GM18909 (cell line): Measurements from ENCODE around the gene UGT8.
"Not testable (repeated sequence)": the region's sequence is repeated elsewhere in the genome, so short reads cannot be mapped to it uniquely, and the experiment has no call there.

Experiments
- ATAC-seq: cut with Tn5 transposase; IDR thresholded peaks from one replicate; pipeline ENCODE4 v1.9.1; 2021; ENCODE audit warnings: mild to moderate bottlenecking; ENCODE audit not compliant: unreplicated experiment, poor library complexity

UGT8 gene, protein sequence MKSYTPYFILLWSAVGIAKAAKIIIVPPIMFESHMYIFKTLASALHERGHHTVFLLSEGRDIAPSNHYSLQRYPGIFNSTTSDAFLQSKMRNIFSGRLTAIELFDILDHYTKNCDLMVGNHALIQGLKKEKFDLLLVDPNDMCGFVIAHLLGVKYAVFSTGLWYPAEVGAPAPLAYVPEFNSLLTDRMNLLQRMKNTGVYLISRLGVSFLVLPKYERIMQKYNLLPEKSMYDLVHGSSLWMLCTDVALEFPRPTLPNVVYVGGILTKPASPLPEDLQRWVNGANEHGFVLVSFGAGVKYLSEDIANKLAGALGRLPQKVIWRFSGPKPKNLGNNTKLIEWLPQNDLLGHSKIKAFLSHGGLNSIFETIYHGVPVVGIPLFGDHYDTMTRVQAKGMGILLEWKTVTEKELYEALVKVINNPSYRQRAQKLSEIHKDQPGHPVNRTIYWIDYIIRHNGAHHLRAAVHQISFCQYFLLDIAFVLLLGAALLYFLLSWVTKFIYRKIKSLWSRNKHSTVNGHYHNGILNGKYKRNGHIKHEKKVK

DNA sequence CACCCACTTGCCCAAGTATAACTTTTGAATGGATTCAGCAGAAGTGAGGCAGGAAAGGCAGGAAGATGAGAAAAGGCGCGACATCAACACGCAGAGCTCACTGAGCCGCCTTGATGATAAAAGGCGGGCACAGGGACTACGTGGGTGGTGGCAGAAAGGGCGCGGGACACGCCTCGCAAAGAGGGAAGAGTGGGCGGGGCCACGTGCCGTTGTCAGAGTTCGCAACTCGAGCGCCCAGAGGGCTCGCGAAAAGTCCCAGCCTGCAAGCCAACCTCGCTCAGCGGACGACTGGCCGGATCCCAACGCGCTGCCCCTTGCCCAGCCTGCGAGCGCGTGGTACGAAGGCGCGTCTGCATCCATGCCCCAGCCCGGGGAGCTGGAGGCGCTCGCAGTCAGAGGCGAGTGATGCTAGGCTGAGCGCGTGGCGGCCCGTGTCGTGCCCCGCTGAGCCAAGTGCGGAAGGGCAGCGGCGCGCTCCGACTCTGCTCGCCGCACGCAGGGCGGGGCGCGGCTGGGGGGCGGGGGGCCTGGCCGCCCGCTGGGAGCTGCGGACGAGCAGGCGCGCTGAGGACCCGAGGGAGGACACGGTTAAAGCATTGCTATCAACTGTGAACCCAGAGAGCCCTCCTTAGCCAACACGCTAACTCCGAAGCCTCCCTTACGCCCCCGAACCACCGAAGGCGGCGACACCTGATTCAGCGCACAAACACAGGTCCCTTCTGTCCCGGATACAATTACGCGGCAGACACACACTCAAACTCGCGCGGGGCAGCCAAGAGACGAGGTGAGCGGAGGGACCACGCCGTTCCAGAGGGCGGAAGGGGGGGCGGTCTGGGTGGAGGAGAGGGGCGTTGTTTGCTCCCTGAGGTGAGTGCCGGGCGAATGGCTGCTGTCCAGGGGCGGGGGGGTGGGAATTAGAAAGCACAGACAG lies at the start of gene UGT8:
TSS of gene UGT8 (plus strand) at position 617 of the 931 bp plus-strand sequence. CDS start 24,074 bp downstream, outside the sequence.
- ATAC-seq = peak; percentile 55

DNA sequence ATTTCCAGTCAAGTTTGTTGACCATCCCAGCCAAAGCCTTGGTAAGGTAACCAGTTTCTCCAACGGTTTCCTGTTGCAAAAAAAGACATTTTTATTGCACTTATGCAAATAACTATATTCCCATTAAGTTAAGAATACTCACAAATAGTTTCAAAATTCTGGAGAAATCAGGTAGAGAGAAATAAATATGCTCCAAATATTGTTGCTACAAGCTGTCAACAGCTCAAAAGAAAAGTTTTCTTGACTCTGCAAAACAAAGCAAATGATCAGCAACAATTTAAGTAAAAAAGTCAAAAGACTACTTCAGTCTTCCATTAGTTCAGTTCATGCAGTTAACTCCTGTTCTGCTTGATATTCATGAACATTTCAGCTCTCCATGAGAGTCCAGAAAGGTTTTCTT lies 49.0 kb upstream of the UGT8 start:
- ATAC-seq = no peak

DNA sequence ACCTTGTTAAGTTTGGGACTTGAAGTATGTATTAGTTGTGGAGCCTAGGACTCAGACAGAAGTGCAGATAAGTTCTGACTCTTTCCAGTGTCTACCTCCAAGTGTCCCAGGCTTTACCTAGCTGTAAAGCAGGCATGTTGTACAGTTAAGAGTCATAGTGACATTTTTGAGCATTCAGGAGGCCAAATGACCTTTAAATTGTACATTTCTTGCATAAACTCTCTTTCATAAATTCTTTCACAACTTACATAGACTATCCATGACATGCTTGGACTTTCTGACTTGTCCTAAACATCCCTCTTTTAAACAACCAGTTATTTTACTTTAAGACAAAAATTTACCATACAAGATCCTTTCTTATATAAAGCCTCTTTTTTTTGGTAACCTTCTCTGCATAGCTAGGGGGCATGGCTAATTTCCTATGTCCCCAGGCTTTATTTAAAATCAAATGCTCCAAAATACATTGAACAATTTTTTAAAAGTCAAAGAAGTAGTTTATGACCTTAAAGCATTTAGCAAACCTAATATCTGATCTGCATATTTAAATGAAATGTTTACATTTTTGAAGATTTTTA lies 40.1 kb upstream of the UGT8 start:
- ATAC-seq = no peak

DNA sequence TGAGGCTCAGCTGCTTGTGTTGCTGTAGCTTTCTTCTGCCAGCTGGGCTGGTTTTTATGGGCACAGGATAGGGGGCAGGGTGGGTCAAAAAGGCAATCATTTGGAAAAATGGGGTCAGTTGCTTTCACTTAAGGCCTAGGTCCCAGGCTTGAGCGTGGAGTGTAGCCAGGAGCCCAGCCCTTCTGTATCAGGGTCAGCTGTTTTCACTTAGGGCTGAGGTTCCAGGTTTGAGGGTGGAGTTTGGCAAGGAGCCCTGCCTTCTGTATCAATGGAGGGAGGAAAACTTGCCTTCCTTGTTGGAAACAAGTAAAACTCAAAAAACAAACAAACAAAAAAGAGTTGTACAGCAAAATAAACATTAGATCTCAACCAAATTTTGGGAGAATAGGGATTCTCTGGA lies 37.0 kb upstream of the UGT8 start:
- no peak for ATAC-seq

DNA sequence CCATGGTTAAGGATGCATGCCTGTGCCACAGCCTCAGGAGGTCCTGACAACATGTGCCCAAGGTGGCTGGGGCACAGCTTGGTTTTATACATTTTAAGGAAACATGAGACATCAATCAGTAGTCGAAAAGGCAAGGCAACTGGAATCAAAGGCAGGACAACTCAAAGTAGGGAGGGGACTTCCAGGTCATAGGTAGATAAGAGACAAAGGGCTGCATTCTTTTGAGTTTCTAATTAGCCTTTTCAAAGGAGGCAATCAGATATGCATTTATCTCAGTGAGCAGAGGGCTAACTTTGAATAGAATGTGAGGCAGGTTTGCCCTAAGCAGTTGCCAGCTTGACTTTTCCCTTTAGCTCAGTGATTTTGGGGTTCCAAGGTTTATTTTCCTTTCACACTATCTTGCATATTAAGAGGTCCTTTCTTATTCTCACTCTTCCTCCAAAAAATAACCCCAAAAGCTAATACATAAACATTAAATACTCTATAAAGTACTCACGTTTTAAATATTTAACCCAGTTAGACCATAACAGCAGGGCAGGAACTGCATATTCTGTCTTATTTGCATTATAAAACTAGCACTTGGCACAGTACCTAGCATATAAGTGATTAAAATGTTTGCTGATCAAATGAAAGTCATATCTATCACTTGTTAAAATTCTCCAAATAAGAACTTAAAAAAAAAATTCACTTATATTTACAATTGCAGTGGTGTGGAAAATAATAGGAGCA lies 36.3 kb upstream of the UGT8 start:
- ATAC-seq = no peak

DNA sequence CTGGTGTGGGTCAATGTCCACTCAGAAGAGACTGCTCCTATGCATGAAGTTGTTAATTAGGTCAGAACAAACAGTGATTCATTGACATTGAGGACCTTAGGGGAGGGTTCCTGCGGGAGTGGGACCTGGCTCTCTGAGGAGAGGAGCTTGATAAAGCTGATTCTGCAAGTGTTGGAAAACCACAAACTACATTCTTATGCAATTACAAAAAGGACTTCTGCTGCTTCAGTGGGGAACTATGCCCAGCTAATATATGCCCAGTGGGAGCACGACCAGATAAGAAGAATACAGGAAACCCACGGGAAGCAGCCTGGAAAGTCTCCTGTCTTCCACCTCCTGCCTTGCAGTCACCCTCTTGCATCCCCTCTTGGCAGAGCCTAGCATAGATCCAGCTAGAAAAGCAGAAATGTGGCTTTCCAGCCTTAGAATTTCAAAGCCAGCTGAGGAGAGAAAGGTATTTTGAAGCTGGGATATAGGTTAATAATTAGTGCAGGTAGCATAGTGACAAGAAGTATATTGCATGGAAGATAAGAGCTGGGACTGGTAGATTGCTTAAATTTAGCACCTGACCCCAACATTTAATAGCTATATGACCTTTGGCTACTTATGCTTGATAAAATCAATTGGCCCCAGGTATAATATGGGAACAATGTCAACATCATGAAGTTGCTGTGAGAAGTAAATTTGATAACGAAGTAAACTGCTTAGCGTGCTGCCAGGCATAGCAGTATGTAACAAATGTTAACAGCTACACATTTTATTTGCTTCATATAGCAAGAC lies 34.9 kb upstream of the UGT8 start:
- no peak for ATAC-seq

DNA sequence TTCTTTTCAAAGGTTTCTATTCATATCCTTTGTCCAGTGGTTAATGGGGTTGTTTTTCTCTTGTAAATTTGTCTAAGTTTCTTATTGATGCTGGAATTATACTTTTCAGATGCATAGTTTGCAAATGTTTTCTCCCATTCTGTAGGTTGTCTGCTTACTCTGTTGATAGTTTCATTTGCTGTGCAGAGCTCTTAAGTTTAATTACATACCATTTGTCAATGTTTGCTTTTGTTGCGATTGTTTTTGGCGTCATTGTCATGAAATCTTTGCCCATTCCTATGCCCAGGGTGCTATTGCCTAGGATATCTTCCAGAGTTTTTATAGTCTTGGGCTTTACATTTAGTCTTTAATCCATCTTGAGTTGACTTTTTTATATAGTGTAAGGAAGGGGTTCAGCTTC lies 21.2 kb upstream of the UGT8 start:
- ATAC-seq = no peak

DNA sequence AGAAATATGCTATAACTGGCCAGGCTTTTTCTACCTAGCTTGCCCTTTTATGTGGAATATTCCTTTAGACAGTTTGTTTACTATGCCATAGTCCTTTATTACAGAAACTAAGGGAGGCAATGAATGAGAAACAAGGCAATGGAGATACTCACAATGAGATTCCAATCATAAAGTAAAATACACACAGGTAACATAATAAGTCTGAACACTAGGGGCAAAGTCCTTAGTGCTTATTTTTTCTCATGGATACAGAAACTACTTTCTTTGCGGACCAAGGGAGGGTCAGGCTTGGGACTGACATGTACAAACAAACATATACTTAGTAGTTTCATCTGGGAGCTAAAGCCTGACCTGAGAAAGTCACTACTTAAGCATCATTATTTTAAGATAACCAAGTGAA lies 16.0 kb upstream of the UGT8 start:
- ATAC-seq = no peak

DNA sequence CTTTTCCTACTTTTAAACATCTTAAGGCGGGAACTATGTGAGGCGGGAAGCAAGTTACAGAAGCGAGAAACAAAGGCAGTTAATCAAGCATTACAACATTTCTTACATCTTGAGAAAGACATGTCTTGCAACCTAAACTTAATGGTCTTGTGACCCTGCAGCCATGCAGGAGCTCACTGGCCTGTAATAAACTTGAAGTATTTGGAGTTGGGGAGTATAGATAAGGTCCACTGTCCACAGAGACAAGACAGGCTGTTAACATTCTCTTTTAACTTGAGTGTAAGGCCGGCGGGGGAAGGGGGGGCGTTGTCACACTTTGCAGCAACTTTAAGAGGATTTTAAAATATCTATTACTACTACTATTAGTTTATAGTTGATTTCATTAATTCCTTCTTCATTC lies 10.3 kb upstream of the UGT8 start:
- no peak for ATAC-seq

DNA sequence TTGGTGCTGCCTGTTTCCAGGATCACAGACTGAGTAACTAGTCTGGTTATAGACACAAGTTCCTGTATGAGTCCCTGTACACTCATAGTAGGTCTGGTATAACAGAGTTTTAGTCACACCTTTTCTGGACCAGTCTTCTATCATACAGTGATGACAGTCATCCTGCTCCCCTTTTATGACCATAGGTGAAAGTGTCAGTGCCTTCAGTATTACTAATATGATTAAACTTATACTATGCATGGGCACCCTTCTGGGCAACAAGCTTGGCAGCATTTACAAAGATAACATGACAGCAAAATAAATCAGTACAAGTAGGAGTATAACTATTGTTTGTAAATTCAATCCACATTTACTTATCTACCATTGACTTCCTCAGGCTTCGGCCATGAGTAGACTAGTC lies 8.2 kb upstream of the UGT8 start:
- ATAC-seq = not testable (repeated sequence)

DNA sequence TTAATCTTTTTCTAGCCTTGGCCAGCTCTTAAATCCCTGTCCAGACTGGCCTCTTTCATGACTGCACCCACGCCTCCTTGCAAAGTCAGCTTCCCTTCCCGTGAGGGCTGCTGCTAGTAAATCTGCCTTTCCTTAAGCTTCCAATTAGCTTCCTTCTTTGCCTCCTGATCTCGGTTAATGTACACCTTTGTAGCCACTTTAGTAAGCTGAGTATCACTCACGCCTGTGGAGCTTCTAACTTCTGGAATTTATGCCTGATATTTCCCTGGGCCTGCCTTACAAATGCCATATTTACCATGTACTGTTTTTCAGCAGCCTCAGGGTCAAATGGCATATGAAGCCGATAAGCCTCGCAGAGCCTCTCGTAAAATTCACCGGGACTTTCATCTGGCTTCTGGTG lies 5.1 kb upstream of the UGT8 start:
- no peak for ATAC-seq

DNA sequence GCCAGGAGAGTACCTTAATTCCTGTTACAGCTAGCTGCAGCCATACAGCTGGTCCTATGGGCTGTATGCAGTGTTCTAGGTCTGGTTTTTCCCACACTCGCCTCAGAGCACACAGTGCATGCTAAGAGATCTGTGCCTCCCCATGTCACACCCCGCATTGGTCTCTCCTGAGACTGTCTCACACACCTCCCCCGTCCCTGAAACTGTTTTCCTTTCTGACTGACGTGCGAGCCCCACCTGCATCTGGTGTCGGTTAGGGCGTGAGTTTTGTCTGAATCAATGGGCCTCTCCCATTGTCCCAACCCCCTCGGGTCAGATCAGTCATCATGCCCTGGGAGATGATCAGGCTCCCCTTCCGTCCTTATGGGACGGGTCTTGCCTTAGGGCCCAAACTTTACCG lies 3.4 kb upstream of the UGT8 start:
- no peak for ATAC-seq

DNA sequence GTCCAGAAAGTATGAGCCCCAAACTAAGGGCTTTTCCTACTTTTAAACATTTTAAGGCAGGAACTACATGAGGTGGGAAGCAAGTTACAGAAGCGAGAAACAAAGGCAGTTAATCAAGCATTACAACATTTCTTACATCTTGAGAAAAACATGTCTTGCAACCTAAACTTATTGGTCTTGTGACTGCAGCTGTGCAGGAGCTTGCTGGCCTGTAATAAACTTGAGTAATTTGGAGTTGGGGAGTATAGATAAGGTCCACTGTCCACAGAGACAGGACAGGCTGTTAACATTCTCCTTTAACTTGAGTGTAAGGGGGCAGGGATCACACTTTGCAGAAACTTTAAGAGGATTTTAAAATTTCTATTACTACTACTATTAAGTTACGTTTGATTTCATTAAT lies 2.7 kb upstream of the UGT8 start:
- no peak for ATAC-seq

DNA sequence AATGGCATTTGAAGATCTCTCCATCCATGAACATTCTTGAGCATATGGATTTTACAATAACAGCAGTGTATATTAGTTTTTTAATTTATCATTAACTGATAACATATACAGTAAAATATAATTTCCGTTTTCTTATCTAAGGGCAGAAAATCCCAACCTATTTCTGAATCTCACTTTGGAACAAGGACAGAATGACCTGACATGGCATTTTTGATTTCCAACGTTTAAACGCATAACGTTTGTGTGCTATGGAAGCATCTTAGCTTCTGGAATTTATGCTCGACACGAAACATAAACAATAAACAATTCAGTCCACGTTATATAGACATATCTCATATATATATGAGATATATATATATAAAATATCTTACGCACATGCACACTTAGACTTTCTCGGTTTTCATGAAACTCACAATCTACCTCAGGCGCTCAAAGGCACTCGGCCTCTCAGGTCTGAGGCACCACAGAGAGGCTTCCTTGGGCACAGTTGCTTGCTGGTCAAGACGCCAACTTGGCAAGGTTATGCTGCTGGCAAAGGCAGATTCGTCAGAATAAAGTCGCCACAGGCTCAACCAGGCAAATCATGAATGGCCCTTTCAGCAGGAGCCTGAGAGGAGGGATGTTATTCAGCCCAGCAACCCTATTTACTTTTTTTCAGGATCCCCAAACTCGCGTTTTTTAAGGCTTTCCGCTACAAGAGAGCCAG lies 1.0 kb upstream of the UGT8 start:
- ATAC-seq = no peak

DNA sequence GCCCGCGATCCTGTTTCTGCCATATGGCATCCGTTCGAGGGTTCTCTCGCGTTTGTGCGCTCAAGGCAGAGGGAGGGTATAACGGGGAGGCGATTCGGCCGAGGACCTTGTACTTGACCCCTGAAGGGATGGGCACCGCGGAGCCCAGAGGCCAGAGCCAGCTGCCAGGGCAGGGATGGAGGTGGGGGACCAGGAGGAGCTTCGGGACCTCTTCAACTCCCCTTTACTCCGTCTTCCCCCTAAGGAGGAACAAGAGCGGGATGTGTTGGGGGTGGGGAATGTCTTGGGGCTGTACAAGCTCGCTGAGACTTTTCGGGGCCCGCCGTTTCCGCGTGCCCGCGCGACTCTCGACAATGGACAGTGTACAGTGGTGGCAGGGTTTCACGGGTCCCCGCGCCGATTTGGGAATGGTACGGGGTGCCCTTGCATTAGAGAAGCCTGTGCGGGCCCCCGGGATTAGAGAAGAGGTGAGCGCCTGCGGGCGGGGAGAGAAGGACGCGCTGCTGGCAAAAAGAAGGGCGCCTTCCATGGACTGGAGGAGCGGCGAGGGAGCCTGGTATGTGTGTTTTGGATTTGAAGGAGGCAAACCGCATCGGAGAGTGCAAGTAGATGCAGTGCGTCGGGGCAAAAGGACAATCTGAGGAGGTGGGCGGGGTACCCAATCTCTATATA lies 760 bp downstream of the UGT8 start:
- ATAC-seq = no peak

DNA sequence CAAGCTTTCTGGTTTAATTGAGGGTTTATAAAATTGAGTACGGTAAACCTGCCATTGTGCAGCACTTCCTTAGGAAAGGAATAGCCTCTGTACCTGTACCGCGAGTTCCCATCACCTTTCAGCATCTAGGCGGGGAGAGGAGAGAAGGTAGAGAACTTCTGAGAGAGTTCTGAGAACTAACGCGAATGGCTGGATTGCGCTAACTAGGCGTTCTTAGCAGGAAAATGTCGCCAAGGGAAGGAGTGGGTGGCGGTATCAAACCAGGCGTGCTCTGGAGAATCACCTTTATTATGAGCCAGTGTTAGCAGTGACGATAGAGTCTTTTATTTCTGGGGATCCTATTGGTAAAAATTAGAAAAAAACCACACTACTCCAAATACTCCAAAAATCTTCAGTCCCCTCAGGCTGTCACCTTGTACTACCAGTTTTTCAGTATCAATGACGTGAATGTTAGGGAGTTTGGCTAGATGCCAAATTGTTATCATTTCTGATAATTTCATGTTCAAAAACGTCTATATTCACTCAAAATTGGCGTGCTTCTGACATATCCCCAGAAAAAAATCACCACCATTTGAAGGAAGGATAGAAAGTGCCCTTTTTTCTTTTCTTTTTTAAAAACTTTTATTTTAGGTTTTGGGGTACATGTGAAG lies 1.4 kb downstream of the UGT8 start:
- no peak for ATAC-seq

DNA sequence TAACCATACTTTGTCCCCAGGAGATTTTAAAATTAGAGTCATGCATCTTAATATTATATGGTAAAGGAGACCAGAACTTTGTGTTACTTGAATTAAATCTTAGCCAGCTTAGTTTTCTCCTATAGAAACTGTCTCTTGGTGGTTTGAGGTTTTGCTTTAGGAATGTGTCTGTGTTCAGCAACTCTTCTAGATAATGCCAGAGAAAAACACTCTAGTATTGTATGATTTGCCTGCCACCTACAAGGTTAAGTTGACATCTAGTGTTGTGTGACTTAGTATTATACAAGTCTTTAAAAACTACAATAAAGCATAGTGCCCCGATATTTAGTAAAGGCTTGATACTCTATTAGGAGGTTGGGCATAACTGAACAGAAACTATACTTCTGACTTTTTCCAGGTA lies 2.1 kb downstream of the UGT8 start:
- no peak for ATAC-seq
